Head of caudate nucleus (tissue), 42 donors: ENCODE results near the gene LGI4.
"Not testable (repeated sequence)": the region's sequence is repeated elsewhere in the genome, so short reads cannot be mapped to it uniquely, and the experiment has no call there.

Experiments
- DNase-seq, 42 donors: peaks; one replicate each; pipeline versions ENCODE4 v3.0.0 to v3.0.0-alpha.2; 2020 to 2021; ENCODE audit warnings: mixed read lengths in 7 of 42
- intact Hi-C: fragments of 100-400 bp; cut with DNase I; formaldehyde crosslinking; loops from one replicate; pipeline ENCODE4 v1.15.0; 2022

The LGI4 gene

GRCh38 chr19:35162471-35163326 is 27.8 kb upstream of the LGI4 start:
- intact Hi-C loops, result no loop called here
- DNase-seq, result no peak

GRCh38 chr19:35161434-35161743 is 26.5 kb upstream of the LGI4 start:
- DNase-seq, result no peak
- intact Hi-C loops, result no loop called here

- intact Hi-C loops, result no loop called here
- DNase-seq, result no peak
These were observed 26.0 kb upstream of the LGI4 start for GRCh38 chr19:35160629-35161433.

GRCh38 chr19:35159606-35160005 is 24.7 kb upstream of the LGI4 start:
- intact Hi-C loops, result no loop called here

GRCh38 chr19:35157431-35157830 is 22.6 kb upstream of the LGI4 start:
- no peak for DNase-seq
- intact Hi-C loops, result no loop called here

More at GRCh38 chr19:35159606-35160005, 24.7 kb upstream of the LGI4 start:
- DNase-seq, result no peak

- intact Hi-C loops, result no loop called here
- DNase-seq, result no peak
These were observed 21.8 kb upstream of the LGI4 start for GRCh38 chr19:35156673-35157014.

- no peak for DNase-seq
- intact Hi-C loops, result no loop called here
These were observed 21.3 kb upstream of the LGI4 start for GRCh38 chr19:35155981-35156672.

- intact Hi-C loops, result no loop called here
- DNase-seq, result no peak
These were observed 20.6 kb upstream of the LGI4 start for GRCh38 chr19:35155441-35155840.

GRCh38 chr19:35154525-35155406 is 19.9 kb upstream of the LGI4 start, which contains the start of gene FXYD5:
TSS of gene FXYD5 (plus strand) at chr19:35154735. CDS start at chr19:35155551, 816 bp downstream.
- intact Hi-C loops, result no loop called here
- DNase-seq, result peak in 8 of 42 donors; percentile 11 to 63 (median 26)

GRCh38 chr19:35153701-35154524 is 19.1 kb upstream of the LGI4 start:
- DNase-seq, result no peak
- intact Hi-C loops, result no loop called here

GRCh38 chr19:35153129-35153522 is 18.3 kb upstream of the LGI4 start:
- intact Hi-C loops, DNase-seq: not testable (repeated sequence)

- no peak for DNase-seq
- intact Hi-C loops, result no loop called here
These were observed 16.6 kb upstream of the LGI4 start for GRCh38 chr19:35151273-35152065.

GRCh38 chr19:35150445-35150844 is 15.6 kb upstream of the LGI4 start:
- intact Hi-C loops, result no loop called here
- DNase-seq, result no peak

GRCh38 chr19:35149463-35149862 is 14.6 kb upstream of the LGI4 start:
- intact Hi-C loops, result no loop called here
- DNase-seq, result no peak

GRCh38 chr19:35146746-35147459 is 12.0 kb upstream of the LGI4 start:
- intact Hi-C loops, result no loop called here
- DNase-seq, result no peak

- intact Hi-C loops, result loop anchor here (5.0 kb wide), 1 partner anchor 122 kb away; the partner anchor contains the start of gene USF2
- peak in 31 of 42 donors; percentile 36 to 90 (median 69) for DNase-seq
These were observed 10.0 kb upstream of the LGI4 start for GRCh38 chr19:35144600-35145436.
